ENCODE results near the gene BTBD8. TPM values are rescaled to one million over a fixed set of nuclear protein-coding genes. Genes with fewer than 3 reads are reported as not detected.

The BTBD8 gene
- total and polyA plus RNA-seq, 2 experiments from 2014 or later, result 2.9 to 4.1 TPM

DNA sequence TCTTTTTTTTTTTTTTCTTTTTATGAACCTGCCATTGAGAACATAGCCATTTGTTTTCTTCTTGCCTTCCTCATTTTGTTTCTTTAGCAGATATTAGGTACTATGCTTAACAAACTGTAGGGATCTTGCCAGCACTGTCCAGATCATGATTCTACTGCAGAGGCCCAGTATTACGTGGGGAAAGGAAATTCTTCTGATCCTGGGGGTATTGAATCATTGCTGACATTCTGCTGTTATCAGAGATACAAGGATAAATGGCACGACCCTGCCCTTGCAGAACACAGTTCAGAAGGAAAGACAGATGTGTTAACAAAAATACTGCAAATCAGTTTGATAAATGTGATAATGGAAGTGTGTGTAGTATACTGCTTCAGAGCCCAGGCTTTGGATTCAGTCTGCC is 56.2 kb downstream of the BTBD8 start (continued):
- TF ChIP-seq, protein P1, sequence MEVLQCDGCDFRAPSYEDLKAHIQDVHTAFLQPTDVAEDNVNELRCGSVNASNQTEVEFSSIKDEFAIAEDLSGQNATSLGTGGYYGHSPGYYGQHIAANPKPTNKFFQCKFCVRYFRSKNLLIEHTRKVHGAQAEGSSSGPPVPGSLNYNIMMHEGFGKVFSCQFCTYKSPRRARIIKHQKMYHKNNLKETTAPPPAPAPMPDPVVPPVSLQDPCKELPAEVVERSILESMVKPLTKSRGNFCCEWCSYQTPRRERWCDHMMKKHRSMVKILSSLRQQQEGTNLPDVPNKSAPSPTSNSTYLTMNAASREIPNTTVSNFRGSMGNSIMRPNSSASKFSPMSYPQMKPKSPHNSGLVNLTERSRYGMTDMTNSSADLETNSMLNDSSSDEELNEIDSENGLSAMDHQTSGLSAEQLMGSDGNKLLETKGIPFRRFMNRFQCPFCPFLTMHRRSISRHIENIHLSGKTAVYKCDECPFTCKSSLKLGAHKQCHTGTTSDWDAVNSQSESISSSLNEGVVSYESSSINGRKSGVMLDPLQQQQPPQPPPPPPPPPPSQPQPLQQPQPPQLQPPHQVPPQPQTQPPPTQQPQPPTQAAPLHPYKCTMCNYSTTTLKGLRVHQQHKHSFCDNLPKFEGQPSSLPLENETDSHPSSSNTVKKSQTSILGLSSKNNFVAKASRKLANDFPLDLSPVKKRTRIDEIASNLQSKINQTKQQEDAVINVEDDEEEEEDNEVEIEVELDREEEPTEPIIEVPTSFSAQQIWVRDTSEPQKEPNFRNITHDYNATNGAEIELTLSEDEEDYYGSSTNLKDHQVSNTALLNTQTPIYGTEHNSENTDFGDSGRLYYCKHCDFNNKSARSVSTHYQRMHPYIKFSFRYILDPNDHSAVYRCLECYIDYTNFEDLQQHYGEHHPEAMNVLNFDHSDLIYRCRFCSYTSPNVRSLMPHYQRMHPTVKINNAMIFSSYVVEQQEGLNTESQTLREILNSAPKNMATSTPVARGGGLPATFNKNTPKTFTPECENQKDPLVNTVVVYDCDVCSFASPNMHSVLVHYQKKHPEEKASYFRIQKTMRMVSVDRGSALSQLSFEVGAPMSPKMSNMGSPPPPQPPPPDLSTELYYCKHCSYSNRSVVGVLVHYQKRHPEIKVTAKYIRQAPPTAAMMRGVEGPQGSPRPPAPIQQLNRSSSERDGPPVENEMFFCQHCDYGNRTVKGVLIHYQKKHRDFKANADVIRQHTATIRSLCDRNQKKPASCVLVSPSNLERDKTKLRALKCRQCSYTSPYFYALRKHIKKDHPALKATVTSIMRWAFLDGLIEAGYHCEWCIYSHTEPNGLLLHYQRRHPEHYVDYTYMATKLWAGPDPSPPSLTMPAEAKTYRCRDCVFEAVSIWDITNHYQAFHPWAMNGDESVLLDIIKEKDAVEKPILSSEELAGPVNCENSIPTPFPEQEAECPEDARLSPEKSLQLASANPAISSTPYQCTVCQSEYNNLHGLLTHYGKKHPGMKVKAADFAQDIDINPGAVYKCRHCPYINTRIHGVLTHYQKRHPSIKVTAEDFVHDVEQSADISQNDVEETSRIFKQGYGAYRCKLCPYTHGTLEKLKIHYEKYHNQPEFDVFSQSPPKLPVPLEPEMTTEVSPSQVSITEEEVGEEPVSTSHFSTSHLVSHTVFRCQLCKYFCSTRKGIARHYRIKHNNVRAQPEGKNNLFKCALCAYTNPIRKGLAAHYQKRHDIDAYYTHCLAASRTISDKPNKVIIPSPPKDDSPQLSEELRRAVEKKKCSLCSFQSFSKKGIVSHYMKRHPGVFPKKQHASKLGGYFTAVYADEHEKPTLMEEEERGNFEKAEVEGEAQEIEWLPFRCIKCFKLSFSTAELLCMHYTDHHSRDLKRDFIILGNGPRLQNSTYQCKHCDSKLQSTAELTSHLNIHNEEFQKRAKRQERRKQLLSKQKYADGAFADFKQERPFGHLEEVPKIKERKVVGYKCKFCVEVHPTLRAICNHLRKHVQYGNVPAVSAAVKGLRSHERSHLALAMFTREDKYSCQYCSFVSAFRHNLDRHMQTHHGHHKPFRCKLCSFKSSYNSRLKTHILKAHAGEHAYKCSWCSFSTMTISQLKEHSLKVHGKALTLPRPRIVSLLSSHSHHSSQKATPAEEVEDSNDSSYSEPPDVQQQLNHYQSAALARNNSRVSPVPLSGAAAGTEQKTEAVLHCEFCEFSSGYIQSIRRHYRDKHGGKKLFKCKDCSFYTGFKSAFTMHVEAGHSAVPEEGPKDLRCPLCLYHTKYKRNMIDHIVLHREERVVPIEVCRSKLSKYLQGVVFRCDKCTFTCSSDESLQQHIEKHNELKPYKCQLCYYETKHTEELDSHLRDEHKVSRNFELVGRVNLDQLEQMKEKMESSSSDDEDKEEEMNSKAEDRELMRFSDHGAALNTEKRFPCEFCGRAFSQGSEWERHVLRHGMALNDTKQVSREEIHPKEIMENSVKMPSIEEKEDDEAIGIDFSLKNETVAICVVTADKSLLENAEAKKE (CRISPR knock-in tag; IDR thresholded peaks at IDR 0.05), result no peak
- TF ChIP-seq EZH2phosphoT487 (IDR thresholded peaks at IDR 0.05; ENCODE audit: unreplicated experiment), result no peak
- TF ChIP-seq JUNB (IDR thresholded peaks at IDR 0.05; ENCODE audit: unreplicated experiment), result no peak

DNA sequence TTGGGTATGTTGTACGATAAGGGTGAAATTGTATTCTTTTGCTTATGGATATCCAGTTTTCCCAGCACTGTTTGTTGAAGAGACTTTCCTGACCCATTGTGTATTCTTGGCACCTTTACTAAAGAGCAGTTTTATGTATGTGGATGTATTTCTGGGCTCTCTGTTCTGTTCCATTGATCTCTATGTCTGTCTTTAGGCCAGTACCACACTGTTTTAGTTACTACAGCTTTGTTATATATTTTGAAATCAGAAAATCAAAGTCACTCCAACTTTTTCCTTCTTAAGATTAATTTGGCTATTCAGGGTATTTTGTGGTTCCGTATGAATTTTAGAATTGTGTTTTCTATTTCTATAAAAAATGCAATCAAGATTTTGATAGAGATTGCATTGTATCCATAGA is 74.8 kb downstream of the BTBD8 start:
- H3K9me3 Mint-ChIP-seq, result peaks cover 16% of the 10 kb centered on the region
- Histone ChIP-seq H3K4me1 (ENCODE audit: insufficient read depth) (no peaks in the 10 kb centered on the region), H3K9me2 (ENCODE audit: insufficient read depth) (no peaks in the 10 kb centered on the region; the same call in 1 of the 2 replicates), H2AFZ (no peak overlapping the region), H3K4me3 (no peak overlapping the region), H3K27me3 (ENCODE audit: insufficient read depth) (no peaks in the 10 kb centered on the region), H3K79me2 (replicated peaks; ENCODE audit: insufficient read depth) (no peaks in the 10 kb centered on the region), H3F3A (replicated peaks; ENCODE audit: low read depth) (no peaks in the 10 kb centered on the region), H3K36me3 (ENCODE audit: insufficient read depth) (no peaks in the 10 kb centered on the region; the same call in none of the 2 replicates), H3K27ac (ENCODE audit: low read depth) (no peak overlapping the region), H3K4me2 (no peak overlapping the region), H4K20me1 (replicated peaks; ENCODE audit: insufficient read depth) (no peaks in the 10 kb centered on the region)
- no peak for ATAC-seq
- H3K27me3 Mint-ChIP-seq (ENCODE audit: insufficient read depth, low read depth, poor library complexity), result no peaks in the 10 kb centered on the region
- TF ChIP-seq EZH2phosphoT487 (IDR thresholded peaks at IDR 0.05; ENCODE audit: unreplicated experiment) (no peak), JUNB (IDR thresholded peaks at IDR 0.05; ENCODE audit: unreplicated experiment) (no peak)
- H3K4me1 Mint-ChIP-seq, result no peaks in the 10 kb centered on the region
- H3K27ac Mint-ChIP-seq, result no peak overlapping the region
- no peak for DNase-seq (ENCODE audit: low spot score)
- H3K4me3 Mint-ChIP-seq, result no peak overlapping the region
- H3K36me3 Mint-ChIP-seq (ENCODE audit: low read depth), result peaks cover 17% of the 10 kb centered on the region; the same call in 2 of the 3 replicates

DNA sequence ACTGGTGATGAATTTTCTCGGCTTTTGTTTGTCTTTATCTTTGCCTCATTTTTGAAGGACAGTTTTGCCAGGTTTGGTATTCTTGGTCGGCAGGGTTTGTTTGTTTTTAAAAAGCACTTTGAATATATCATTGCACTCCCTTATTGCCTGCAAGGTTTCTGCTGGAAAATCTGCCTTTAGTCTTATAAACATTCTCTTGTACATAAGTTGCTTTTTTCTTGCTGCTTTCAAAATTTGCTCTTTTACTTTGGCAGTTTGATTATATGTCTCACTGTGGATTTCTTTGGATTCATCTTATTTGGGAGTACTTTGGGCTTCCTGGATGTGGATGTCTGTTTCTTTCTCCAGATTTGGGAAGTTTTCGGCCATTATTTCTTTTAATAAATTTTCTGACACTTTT is 79.4 kb downstream of the BTBD8 start:
- no peak for TF ChIP-seq NANOG (IDR thresholded peaks at IDR 0.05; ENCODE audit: borderline replicate concordance)
- peaks cover 17% of the 10 kb centered on the region; the same call in 2 of the 3 replicates for H3K36me3 Mint-ChIP-seq (ENCODE audit: low read depth)

More for the DNA sequence above, 79.4 kb downstream of the BTBD8 start:
- H4K20me1 ChIP-seq (replicated peaks; ENCODE audit: insufficient read depth), result no peaks in the 10 kb centered on the region
- no peaks in the 10 kb centered on the region; the same call in none of the 2 replicates for H3K36me3 ChIP-seq (ENCODE audit: insufficient read depth)
- no peak overlapping the region for H3K4me3 ChIP-seq
- H3K4me2 ChIP-seq, result no peak overlapping the region
- H3K27me3 ChIP-seq (ENCODE audit: insufficient read depth), result no peaks in the 10 kb centered on the region
- H3K27ac ChIP-seq (ENCODE audit: low read depth), result no peak overlapping the region
- Mint-ChIP-seq H3K27ac (no peak overlapping the region), H3K4me1 (no peaks in the 10 kb centered on the region), H3K9me3 (peaks cover 19% of the 10 kb centered on the region), H3K4me3 (no peak overlapping the region), H3K27me3 (ENCODE audit: insufficient read depth, low read depth, poor library complexity) (no peaks in the 10 kb centered on the region)
- H3F3A ChIP-seq (replicated peaks; ENCODE audit: low read depth), result no peaks in the 10 kb centered on the region
- no peaks in the 10 kb centered on the region for H3K79me2 ChIP-seq (replicated peaks; ENCODE audit: insufficient read depth)
- no peak for ATAC-seq
- DNase-seq (ENCODE audit: low spot score), result no peak
- H2AFZ ChIP-seq, result no peak overlapping the region
- no peaks in the 10 kb centered on the region for H3K4me1 ChIP-seq (ENCODE audit: insufficient read depth)
- no peaks in the 10 kb centered on the region; the same call in 1 of the 2 replicates for H3K9me2 ChIP-seq (ENCODE audit: insufficient read depth)
